ENCODE measurements around the gene HMGN3. TPM values are rescaled to one million over a fixed set of nuclear protein-coding genes. Genes with fewer than 3 reads are reported as not detected.

HMGN3 gene
- 58.8 TPM for total RNA-seq

DNA sequence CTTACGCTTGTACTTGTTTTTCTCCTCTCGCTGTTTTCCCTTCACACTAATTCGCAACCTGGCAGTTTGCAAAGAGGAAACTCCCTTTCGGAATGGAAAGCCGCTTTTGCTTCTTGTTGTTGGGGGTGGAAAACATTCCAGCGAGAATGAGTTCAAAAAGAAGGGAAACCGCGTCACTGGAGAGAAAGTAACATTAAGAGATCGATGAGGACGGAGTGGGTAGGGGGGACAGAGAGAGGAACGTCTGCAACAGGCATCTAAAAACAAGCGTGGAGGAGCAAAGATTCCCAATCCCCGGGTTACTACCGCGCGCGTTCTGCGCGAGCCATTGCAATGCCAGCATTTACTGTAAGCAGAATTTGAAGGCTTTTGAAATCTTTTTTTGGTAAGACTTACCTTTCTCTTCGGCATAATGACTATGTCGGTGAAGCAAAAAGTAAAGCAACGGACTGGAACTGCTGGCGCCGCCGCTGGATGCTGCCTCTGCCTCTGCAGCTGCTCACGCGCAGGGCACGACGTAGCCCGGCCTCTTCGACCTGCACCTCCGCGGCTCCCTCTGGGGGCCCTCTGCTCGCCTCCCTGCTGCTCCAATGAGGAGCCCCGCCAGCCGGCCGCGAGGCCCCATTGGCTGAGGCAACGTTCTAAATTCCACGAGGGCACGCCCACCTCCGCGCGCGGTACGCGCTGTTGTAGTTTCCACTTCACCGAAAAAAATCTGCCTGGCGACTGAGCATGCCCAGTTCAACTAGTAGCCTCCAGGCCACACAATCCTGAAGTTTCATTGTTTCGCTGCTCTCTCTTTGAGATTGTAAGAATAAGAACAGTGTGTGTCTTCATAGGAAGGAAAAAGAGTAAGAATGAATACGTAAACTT lies at the start of gene HMGN3:
Gene HMGN3 (minus strand): TSS at position 533 of the 873 bp plus-strand sequence.

Other genes starting within 250 kb of the HMGN3 start
- gene PHIP, start 156.4 kb downstream of the HMGN3 start, total RNA-seq, result 102 TPM

Data from parietal lobe (tissue), 1 donor.